WTC11 (cell line): Measurements from ENCODE around the gene ADAM11.

Experiments used
- CREB1 ChIP-seq: sonication (generic); formaldehyde crosslinking; IDR thresholded peaks from 2 replicates; pipeline ENCODE4 v1.8.0; 2023; ENCODE audit warnings: mild to moderate bottlenecking, missing genetic modification reagents
- CTCF ChIP-seq: fragments of 200-600 bp; IDR thresholded peaks from 2 replicates; pipeline ENCODE4 v1.8.0; 2022; ENCODE audit warnings: antibody characterized with exemption
- ESRRA ChIP-seq: sonication (generic); formaldehyde crosslinking; IDR thresholded peaks from 2 replicates; pipeline ENCODE4 v1.8.1; 2022; ENCODE audit warnings: mild to moderate bottlenecking, missing genetic modification reagents, borderline replicate concordance
- JUN ChIP-seq: sonication (generic); formaldehyde crosslinking; IDR thresholded peaks from 2 replicates; pipeline ENCODE4 v1.8.0; 2023; ENCODE audit warnings: mild to moderate bottlenecking, missing genetic modification reagents
- NR2C2 ChIP-seq: sonication (generic); formaldehyde crosslinking; IDR thresholded peaks from 2 replicates; pipeline ENCODE4 v1.8.0; 2022; ENCODE audit warnings: mild to moderate bottlenecking, missing genetic modification reagents
- ZNF121 ChIP-seq: sonication (generic); formaldehyde crosslinking; IDR thresholded peaks from 2 replicates; pipeline ENCODE4 v1.8.0; 2023; ENCODE audit warnings: missing genetic modification reagents
- ZSCAN18 ChIP-seq: fragments of 250-450 bp; sonication (Bioruptor Pico); IDR thresholded peaks from 2 replicates; pipeline ENCODE4 v2.1.2; 2022; ENCODE audit warnings: mild to moderate bottlenecking, moderate library complexity
- TF ChIP-seq, protein P1 (sequence below): fragments of 250-450 bp; sonication (Bioruptor Pico); conservative IDR thresholded peaks from 2 replicates; pipeline ENCODE4 v1.9.0; 2021; ENCODE audit warnings: mild to moderate bottlenecking

GRCh38 chr17:44757045-44757917 is 1.5 kb upstream of the ADAM11 start:
- TF ChIP-seq ZNF121 (CRISPR knock-in tag) (no peak), NR2C2 (CRISPR knock-in tag) (no peak), JUN (no peak), CREB1 (CRISPR knock-in tag) (no peak), CTCF (no peak), ZSCAN18 (no peak), ESRRA (CRISPR knock-in tag) (no peak)
- TF ChIP-seq, protein P1, sequence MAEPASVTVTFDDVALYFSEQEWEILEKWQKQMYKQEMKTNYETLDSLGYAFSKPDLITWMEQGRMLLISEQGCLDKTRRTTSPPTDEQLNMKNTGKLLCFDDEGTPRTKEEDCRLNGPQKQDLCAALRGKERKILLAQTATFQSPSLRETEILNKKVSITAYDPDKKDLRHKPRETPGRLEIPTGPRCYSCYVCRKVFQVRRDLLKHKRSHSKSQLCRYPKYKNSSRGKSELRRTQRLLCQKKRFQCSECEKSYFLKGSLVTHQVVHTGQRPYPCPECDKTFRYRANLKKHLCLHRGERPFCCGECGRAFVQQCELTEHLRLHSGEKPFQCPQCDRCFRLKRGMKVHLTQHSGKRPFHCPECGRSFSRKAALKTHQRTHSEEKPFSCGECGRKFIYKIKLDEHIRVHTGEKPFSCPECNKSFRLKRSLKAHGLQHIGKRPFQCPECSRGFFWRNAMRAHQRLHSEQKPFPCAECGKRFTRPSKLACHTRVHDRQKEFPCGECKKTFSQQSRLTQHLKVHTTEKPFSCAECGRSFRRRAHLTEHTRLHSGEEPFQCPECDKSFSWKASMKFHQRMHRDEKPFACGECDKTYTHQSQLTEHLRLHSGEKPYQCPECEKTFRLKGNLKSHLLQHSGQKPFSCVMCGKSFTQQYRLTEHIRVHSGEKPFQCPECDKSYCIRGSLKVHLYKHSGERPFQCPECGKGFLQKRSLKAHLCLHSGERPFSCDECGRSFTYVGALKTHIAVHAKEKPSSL, result no peak
